ENCODE results near the gene HOXA3.

DNA sequence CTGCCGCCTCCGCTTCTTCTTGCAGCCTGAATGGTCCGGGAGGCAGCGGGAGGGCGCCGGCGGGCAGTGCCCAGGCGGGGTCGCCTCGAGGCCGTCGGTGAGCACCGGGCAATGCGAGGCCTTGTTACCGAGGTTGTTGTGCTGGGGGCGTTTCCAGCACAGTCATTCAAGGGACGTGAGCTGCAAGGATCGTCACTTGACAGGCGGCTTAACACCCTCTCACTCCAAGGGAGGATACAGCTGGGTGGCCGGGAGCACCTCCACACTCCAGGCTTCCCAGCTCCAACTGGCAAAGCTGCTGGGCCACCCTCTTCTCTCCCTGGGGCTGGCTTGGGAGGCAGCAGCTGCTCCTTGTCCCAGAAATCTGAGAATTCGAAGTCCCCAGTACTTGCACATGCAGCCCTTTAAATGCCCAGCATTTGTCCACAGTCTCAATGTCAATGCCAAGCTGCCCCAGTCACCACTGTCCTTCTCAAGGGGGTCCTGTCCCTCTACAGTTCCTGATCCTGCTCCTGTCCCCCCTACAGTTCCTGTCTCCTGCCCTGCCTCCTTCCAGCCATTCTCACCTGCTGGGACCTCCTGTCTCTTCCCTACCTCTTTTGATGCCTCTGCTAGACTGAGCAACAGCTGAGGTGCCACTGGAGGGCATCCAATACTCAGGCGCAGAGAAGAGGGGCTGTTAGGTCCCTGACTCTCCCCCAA, 37.1 kb upstream of the HOXA3 start:
- TF ChIP-seq, protein P1, sequence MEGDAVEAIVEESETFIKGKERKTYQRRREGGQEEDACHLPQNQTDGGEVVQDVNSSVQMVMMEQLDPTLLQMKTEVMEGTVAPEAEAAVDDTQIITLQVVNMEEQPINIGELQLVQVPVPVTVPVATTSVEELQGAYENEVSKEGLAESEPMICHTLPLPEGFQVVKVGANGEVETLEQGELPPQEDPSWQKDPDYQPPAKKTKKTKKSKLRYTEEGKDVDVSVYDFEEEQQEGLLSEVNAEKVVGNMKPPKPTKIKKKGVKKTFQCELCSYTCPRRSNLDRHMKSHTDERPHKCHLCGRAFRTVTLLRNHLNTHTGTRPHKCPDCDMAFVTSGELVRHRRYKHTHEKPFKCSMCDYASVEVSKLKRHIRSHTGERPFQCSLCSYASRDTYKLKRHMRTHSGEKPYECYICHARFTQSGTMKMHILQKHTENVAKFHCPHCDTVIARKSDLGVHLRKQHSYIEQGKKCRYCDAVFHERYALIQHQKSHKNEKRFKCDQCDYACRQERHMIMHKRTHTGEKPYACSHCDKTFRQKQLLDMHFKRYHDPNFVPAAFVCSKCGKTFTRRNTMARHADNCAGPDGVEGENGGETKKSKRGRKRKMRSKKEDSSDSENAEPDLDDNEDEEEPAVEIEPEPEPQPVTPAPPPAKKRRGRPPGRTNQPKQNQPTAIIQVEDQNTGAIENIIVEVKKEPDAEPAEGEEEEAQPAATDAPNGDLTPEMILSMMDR (IDR thresholded peaks at IDR 0.05; ENCODE audit: low read length), result no peak
- no peak for TF ChIP-seq EZH2 (optimal IDR thresholded peaks at IDR 0.05; ENCODE audit: low read depth, low read length)

Data from MM.1S (cell line).